Activated T-helper 1 cell treated with anti-CD3 and anti-CD28 coated beads, Interleukin-12 subunit alpha, Interleukin-12 subunit beta, Interleukin-2, Interleukin-4 antibody, amounts not matched to agents 30 ng/mL and 10 ng/mL and 1 ng/mL, durations not matched to agents 14 hours and 24 hours and 36 hours (primary cell): ENCODE results near the gene RPL5. TPM values are rescaled to one million over a fixed set of nuclear protein-coding genes. Genes with fewer than 3 reads are reported as not detected.

Experiments used
- DNase-seq: peaks from one replicate; pipeline ENCODE4 v3.0.0; 2021; ENCODE audit warnings: low spot score
- H3K27ac Mint-ChIP-seq: one replicate; pipeline ENCODE4 v1.8.0; 2021; ENCODE audit warnings: mild to moderate bottlenecking, mixed read lengths
- H3K27me3 Mint-ChIP-seq: one replicate; pipeline ENCODE4 v1.8.0; 2022; ENCODE audit warnings: mild to moderate bottlenecking, moderate library complexity, mixed read lengths; ENCODE audit not compliant: insufficient read depth
- H3K36me3 Mint-ChIP-seq: one replicate; pipeline ENCODE4 v1.8.0; 2021; ENCODE audit warnings: low read depth, mixed read lengths
- H3K4me1 Mint-ChIP-seq: one replicate; pipeline ENCODE4 v1.8.0; 2021; ENCODE audit warnings: low read depth, mixed read lengths
- H3K4me3 Mint-ChIP-seq: one replicate; pipeline ENCODE4 v1.8.0; 2021; ENCODE audit warnings: mild to moderate bottlenecking, moderate library complexity, mixed read lengths
- H3K9me3 Mint-ChIP-seq: one replicate; pipeline ENCODE4 v1.8.0; 2021; ENCODE audit warnings: mixed read lengths
- intact Hi-C: fragments of 100-400 bp; cut with micrococcal nuclease; formaldehyde crosslinking; loops from one replicate; pipeline ENCODE4 v1.15.1; 2024
- total RNA-seq: library from RNA; stranded (reverse); gene quantifications from 2 replicates; pipeline ENCODE4 v1.2.3, GENCODE V29; 2022

RPL5 gene
- total RNA-seq, 1 donor from 2014 or later, result 1,120 TPM

DNA sequence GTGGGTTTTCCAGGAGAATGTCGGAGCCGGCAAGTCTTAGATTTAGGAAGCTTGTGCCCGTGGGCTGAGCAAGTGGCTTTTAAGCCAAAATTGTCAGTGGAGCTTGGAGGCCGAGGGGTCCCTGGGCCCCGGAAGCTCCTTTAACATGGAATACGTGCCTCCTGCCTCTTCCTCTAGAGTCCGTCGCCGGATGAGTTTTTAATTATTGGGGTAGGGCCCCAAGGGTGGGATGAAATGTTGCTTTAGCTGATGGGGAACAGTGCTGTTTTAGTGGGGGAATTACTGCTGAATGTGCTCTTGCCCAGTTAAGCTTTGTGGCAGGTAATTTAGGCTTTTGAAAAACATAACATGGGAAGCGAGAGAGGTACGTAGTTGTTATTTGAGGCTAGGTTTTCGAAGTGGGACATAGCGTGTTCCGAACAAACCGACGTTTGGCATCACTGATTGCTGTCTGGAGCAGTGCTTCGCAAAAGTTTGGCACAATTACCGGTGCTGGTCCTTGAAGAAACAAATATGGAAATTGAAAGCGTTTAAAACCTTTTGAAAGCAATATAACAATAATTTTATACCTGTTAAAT, 786 bp downstream of the RPL5 start:
- H3K36me3 Mint-ChIP-seq, result peaks cover 55% of the 10 kb centered on the region
- peaks cover 41% of the 10 kb centered on the region for H3K4me1 Mint-ChIP-seq
- H3K9me3 Mint-ChIP-seq, result no peaks in the 10 kb centered on the region
- peak overlapping the region; percentile 97 for H3K27ac Mint-ChIP-seq
- H3K4me3 Mint-ChIP-seq, result peak overlapping the region; percentile 96
- intact Hi-C loops, result loop anchor here (1.0 to 10.0 kb wide), 5 partner anchors 130 to 1042 kb away; partner anchors contain the start of genes CCDC18, DNTTIP2, GFI1 and TMED5
- H3K27me3 Mint-ChIP-seq, result peaks cover 2% of the 10 kb centered on the region
- DNase-seq, result no peak

GRCh38 chr1:92833840-92834239, 2.0 kb downstream of the RPL5 start:
- DNase-seq, result no peak
- no peaks in the 10 kb centered on the region for H3K9me3 Mint-ChIP-seq

GRCh38 chr1:92834617-92835016, 2.8 kb downstream of the RPL5 start:
- H3K4me3 Mint-ChIP-seq, result peak overlapping the region; percentile 96
- H3K27ac Mint-ChIP-seq, result peak overlapping the region; percentile 6
- H3K4me1 Mint-ChIP-seq, result peaks cover 59% of the 10 kb centered on the region
- H3K27me3 Mint-ChIP-seq, result no peaks in the 10 kb centered on the region
- no peaks in the 10 kb centered on the region for H3K9me3 Mint-ChIP-seq
- intact Hi-C loops, result loop anchor here (5.0 to 10.0 kb wide), 3 partner anchors 347 to 1040 kb away; partner anchors contain the start of genes DNTTIP2 and GFI1
- no peak for DNase-seq
- H3K36me3 Mint-ChIP-seq, result peaks cover 72% of the 10 kb centered on the region

More at GRCh38 chr1:92833840-92834239, 2.0 kb downstream of the RPL5 start:
- H3K27me3 Mint-ChIP-seq, result no peaks in the 10 kb centered on the region
- H3K4me3 Mint-ChIP-seq, result peak overlapping the region; percentile 96
- H3K4me1 Mint-ChIP-seq, result peaks cover 53% of the 10 kb centered on the region
- H3K27ac Mint-ChIP-seq, result peak overlapping the region; percentile 59
- intact Hi-C loops, result loop anchor here (5.0 to 10.0 kb wide), 3 partner anchors 347 to 1041 kb away; partner anchors contain the start of genes DNTTIP2 and GFI1
- peaks cover 66% of the 10 kb centered on the region for H3K36me3 Mint-ChIP-seq

DNA sequence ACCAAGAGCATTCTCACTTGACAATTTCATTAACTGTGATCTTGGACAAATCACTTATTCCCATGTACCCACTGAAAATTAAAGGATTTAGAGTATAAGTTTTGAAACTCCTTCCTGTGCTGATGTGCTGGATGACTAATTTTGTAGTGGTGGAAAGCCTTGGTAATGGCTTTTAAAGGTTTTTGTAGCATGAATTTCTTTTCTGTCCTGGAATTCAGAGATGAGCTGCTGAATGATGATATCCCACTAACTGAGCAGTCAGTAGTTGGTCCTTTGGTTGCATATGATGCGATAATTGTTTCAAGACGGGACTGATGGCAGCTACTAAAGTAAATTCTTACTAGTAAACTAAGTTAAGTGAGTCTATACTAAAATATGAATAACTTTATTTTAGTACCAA, 5.2 kb downstream of the RPL5 start:
- Mint-ChIP-seq H3K4me3 (peak overlapping the region; percentile 60), H3K4me1 (peaks cover 72% of the 10 kb centered on the region), H3K27me3 (no peaks in the 10 kb centered on the region), H3K27ac (no peak overlapping the region), H3K9me3 (no peaks in the 10 kb centered on the region), H3K36me3 (peaks cover 89% of the 10 kb centered on the region)
- no peak for DNase-seq
- intact Hi-C loops, result loop anchor here (10.0 kb wide), 1 partner anchor 1038 kb away; the partner anchor contains the start of gene DNTTIP2

DNA sequence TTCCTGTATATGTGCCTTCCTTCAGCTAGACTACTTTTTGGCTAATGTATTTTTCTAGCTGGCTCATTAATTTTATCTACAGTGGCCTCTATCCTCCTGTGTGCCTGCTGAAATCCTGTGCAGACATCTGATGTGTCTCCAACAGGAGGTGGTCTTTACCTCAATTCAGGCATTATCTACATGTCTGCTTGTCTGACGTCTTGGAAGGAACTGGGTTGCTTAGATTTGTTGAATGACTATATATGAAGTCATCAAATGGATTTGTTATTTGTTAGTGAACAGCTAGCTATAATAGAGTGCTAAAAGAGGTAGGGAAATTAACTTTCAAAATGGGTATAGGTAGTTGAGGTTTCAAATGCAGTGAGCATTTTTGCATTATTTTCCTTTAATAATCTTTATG, 6.7 kb downstream of the RPL5 start:
- peaks cover 84% of the 10 kb centered on the region for H3K36me3 Mint-ChIP-seq
- no peak for DNase-seq
- H3K4me1 Mint-ChIP-seq, result peaks cover 72% of the 10 kb centered on the region
- peak overlapping the region; percentile 37 for H3K27ac Mint-ChIP-seq
- no peak overlapping the region for H3K4me3 Mint-ChIP-seq
- intact Hi-C loops, result loop anchor here (10.0 kb wide), 1 partner anchor 1036 kb away; the partner anchor contains the start of gene DNTTIP2
- H3K9me3 Mint-ChIP-seq, result no peaks in the 10 kb centered on the region
- H3K27me3 Mint-ChIP-seq, result no peaks in the 10 kb centered on the region

DNA sequence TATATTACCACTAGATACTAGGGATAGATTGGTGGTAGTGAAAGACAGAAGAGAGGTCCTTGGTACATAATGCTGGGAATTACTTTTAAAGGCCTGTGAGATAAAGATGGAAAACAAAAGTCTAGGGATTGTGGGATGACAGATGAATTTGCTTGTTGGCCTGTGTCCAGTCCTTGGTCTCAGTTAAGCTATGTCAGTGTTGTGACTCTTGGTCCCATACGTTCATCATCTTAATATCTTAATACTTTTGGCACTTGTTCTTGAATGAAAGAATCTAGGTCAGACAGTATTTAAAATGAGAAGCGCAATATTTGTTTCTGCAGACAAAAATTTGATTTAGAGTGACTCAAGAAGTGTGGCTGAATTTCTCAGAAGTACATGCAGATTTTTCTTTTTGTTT, 7.6 kb downstream of the RPL5 start:
- H3K27me3 Mint-ChIP-seq, result no peaks in the 10 kb centered on the region
- H3K4me1 Mint-ChIP-seq, result peaks cover 63% of the 10 kb centered on the region
- H3K9me3 Mint-ChIP-seq, result no peaks in the 10 kb centered on the region
- intact Hi-C loops, result loop anchor here (10.0 kb wide), 1 partner anchor 1035 kb away; the partner anchor contains the start of gene DNTTIP2
- peak overlapping the region; percentile 12 for H3K27ac Mint-ChIP-seq
- peaks cover 82% of the 10 kb centered on the region for H3K36me3 Mint-ChIP-seq
- no peak for DNase-seq
- no peak overlapping the region for H3K4me3 Mint-ChIP-seq

GRCh38 chr1:92840600-92840999, 8.8 kb downstream of the RPL5 start:
- intact Hi-C loops, result no loop called here
- Mint-ChIP-seq H3K36me3 (peaks cover 70% of the 10 kb centered on the region), H3K27me3 (no peaks in the 10 kb centered on the region), H3K4me1 (peaks cover 51% of the 10 kb centered on the region), H3K9me3 (no peaks in the 10 kb centered on the region), H3K4me3 (no peak overlapping the region), H3K27ac (no peak overlapping the region)
- DNase-seq, result no peak

GRCh38 chr1:92842082-92843045, 10.5 kb downstream of the RPL5 start:
- no peak for DNase-seq
- Mint-ChIP-seq H3K4me3 (no peak overlapping the region), H3K9me3 (no peaks in the 10 kb centered on the region), H3K36me3 (peaks cover 58% of the 10 kb centered on the region), H3K27ac (peak overlapping the region; percentile 72), H3K27me3 (no peaks in the 10 kb centered on the region), H3K4me1 (peaks cover 34% of the 10 kb centered on the region)
- intact Hi-C loops, result no loop called here

- DNase-seq, result no peak
- intact Hi-C loops, result no loop called here
- Mint-ChIP-seq H3K27me3 (no peaks in the 10 kb centered on the region), H3K9me3 (no peaks in the 10 kb centered on the region), H3K36me3 (peaks cover 51% of the 10 kb centered on the region), H3K27ac (peak overlapping the region; percentile 72), H3K4me3 (no peak overlapping the region), H3K4me1 (peaks cover 27% of the 10 kb centered on the region)
Measured at GRCh38 chr1:92843046-92843423, 11.2 kb downstream of the RPL5 start.

GRCh38 chr1:92843429-92844352, 11.9 kb downstream of the RPL5 start:
- Mint-ChIP-seq H3K27ac (no peak overlapping the region), H3K27me3 (no peaks in the 10 kb centered on the region), H3K4me3 (no peak overlapping the region), H3K36me3 (peaks cover 46% of the 10 kb centered on the region), H3K9me3 (no peaks in the 10 kb centered on the region), H3K4me1 (peaks cover 20% of the 10 kb centered on the region)
- intact Hi-C loops, result no loop called here
- no peak for DNase-seq

DNA sequence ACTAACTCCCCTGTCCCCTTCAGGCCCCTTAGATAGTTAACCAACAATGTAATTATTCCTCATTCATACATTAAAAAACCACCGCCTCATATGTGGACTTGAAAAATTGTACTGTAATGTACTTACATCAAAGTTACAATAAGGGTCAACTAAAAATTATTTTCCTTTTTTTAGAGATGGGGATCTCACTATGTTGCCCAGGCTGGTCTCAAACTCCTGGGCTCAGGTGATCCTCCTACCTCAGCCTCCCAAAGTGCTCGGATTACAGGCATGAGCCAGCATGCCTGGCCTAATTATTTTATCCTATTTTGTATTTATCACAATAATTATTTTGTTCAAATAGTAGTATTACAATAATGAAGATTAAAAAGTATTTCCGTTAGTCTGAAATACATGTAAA, 12.6 kb downstream of the RPL5 start:
- no peak overlapping the region for H3K27ac Mint-ChIP-seq
- intact Hi-C loops, result no loop called here
- H3K4me3 Mint-ChIP-seq, result no peak overlapping the region
- no peak for DNase-seq
- H3K9me3 Mint-ChIP-seq, result no peaks in the 10 kb centered on the region
- H3K27me3 Mint-ChIP-seq, result no peaks in the 10 kb centered on the region
- H3K4me1 Mint-ChIP-seq, result peaks cover 15% of the 10 kb centered on the region
- H3K36me3 Mint-ChIP-seq, result peaks cover 40% of the 10 kb centered on the region

GRCh38 chr1:92845908-92846307, 14.1 kb downstream of the RPL5 start:
- H3K4me1 Mint-ChIP-seq, result peaks cover 5% of the 10 kb centered on the region
- no peaks in the 10 kb centered on the region for H3K27me3 Mint-ChIP-seq
- H3K36me3 Mint-ChIP-seq, result peaks cover 31% of the 10 kb centered on the region
- no peak overlapping the region for H3K4me3 Mint-ChIP-seq
- no peaks in the 10 kb centered on the region for H3K9me3 Mint-ChIP-seq
- no peak for DNase-seq
- no peak overlapping the region for H3K27ac Mint-ChIP-seq
- intact Hi-C loops, result no loop called here
